GM21717 (cell line): ENCODE data around the gene MAIP1.

Source experiments
- ATAC-seq: cut with Tn5 transposase; IDR thresholded peaks from one replicate; pipeline ENCODE4 v1.9.1; 2021; ENCODE audit warnings: mild to moderate bottlenecking, moderate library complexity; ENCODE audit not compliant: unreplicated experiment

MAIP1 gene

DNA sequence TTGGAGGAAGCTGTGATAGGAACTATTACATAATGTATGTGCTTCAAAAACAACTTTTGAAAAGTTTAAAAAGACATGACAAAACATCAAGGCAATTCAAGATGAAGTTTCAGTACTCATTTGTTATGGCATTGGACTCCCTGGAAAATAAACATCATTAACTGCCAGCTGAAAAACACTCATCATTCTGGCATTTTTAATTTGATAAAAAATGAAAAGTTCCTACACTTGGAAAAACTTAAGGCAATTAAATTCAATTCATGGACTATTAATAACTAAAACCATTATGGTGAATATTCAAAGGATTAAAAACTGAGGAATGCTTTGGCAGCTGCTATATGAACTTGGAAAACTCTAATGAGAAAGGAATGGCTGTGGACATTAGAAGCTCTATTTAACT is 8.5 kb upstream of the MAIP1 start:
- no peak for ATAC-seq

- no peak for ATAC-seq
Measured at GRCh38 chr2:199950396-199950795, 5.0 kb upstream of the MAIP1 start.

GRCh38 chr2:199951023-199951422 is 4.4 kb upstream of the MAIP1 start:
- ATAC-seq: no peak

DNA sequence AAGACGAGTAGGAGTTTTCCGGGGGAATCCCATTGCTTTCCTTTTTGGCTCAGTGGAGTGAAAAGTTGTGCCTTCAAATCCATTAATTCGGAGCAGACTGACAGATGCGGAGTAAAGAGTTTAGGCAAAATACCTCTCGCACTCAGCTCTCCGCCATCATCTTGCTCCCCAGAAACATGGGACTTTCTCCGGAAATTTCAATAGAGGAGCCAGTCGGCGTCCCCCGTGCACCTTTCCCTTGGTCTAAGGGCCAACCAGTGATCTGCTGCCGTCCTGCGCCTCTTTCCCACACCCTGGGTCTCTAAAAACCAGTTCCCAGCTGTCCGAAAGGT is 409 bp upstream of the MAIP1 start:
- ATAC-seq: peak; percentile 51

GRCh38 chr2:199956062-199956380 is 639 bp downstream of the MAIP1 start:
- ATAC-seq: no peak

GRCh38 chr2:199958014-199958413 is 2.6 kb downstream of the MAIP1 start:
- ATAC-seq: no peak

DNA sequence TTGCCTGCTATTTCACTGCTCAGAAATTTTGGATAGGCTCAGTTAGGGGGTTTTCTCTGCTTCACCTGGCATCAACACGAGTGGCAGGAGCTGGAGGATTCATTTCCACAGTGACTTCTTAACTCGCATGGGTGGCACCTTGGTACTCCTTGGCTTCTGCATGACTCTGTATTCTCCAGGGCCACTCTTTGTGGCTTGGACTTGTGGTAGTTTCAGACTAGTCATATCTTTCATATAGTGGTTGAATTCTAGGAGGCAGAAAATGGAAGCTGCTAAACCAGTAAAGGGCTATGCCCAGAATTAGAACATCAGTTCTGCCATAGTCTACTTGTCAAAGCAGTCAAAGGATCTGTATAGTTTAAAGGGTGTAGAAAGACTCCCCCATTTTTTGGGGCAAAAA is 6.8 kb downstream of the MAIP1 start:
- ATAC-seq: no peak

- ATAC-seq: no peak
Measured at GRCh38 chr2:199966405-199966804, 11.0 kb downstream of the MAIP1 start.

DNA sequence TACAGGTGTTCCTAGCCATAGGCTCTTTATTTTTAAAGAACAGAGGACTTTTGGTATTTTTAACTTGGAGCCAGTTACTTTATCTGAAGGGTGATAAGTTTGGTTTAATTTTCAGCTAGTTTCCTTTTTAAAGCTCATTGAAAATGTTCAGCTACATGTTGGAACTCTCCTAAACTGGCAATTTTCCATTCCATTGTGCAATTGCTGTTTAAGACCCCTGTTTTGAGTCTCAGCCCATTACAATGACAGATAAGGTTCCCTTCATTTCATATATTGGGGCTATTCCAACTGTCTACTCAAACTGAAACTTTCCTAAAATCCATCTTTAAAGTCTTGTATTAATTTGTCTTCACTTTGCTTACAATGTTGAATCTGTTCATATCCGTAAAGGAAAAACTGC is 11.6 kb downstream of the MAIP1 start:
- no peak for ATAC-seq

DNA sequence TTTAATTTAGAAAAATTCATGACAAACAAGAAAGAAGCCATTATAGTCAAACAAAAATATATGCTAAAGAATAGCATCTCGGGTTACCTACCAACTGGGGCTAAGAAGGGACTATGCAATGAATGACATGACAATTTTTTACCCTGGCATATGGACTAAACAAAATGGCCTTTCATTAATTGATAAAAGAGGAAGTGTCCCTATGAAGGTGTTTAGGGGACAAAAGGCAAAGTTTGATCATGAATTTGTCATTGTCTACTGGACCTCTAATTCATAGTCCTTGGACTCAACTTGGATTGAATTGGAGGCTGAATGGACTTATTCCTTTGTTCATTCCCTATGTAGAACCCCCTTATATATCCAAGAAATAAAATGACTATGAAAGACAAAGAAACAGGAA is 12.7 kb downstream of the MAIP1 start:
- no peak for ATAC-seq

DNA sequence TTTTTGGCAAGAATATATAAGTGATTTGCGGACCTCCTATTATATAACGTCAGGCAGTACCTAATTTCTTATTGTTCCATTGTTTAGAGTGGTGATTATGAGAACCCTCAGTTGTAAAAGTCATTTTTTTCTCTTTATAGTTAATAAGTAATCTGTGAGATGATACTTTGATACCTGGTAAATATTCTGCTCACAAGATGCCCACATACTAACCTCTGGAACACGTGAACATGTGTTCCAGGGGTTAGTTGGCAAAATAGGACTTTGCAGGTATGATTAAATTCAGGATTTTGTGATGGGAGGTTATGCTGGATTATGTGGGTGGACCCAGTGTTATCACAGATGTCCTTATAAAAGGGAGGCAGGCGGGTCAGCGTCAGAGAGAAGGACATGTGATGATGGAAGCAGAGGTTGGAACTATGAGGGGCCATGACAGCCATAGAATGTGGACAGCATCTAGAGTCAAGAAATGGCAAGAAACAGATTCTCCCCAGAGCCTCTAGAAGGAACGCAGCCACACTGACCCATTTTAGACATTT is 16.8 kb downstream of the MAIP1 start:
- no peak for ATAC-seq

DNA sequence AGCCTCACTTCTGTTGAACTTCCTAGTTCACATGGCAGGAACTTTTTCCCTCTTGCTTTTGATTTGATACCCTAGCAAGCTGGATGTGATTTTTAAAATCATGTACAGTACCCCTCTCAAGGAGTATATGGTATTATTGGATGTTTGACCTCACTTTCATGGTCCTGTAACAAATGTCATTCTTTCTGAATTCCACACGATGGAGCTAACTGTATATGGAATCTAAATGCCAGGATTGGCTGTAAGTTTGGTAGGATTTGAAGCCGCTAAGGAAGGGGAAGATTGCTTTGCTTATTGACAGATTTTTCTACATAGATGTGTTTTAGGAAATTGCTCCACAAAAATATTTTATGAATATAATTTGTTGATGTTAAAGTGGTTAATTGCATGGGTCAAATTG is 18.3 kb downstream of the MAIP1 start:
- ATAC-seq: no peak

- ATAC-seq: no peak
Measured at GRCh38 chr2:199975273-199975895, 20.0 kb downstream of the MAIP1 start.

- peak; percentile 84 for ATAC-seq
Measured at GRCh38 chr2:199977984-199978415, 22.6 kb downstream of the MAIP1 start.

- no peak for ATAC-seq
Measured at GRCh38 chr2:199979398-199979797, 24.0 kb downstream of the MAIP1 start.

GRCh38 chr2:199979832-199980628 is 24.6 kb downstream of the MAIP1 start:
- peak; percentile 37 for ATAC-seq

GRCh38 chr2:199982126-199982843 is 26.9 kb downstream of the MAIP1 start:
- no peak for ATAC-seq

GRCh38 chr2:199983534-199983933 is 28.2 kb downstream of the MAIP1 start:
- no peak for ATAC-seq

DNA sequence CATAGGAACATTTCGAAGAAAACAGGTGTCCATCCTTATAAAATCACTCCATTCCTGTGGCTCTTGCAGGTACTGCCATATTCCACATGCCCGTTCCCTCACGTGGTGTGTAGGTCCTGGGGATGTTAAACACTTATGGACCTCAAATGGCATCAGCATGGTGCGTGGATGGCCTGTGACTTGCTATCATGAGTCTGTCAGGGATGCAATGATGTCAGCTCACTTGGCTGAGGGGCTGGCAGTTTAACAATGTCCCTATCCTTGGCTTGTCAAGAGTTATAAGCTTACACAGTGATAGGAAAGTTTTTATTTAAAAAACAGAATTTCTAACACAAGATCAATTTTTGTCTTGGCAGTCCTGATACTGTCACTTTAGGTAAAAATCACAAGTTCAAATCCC is 28.8 kb downstream of the MAIP1 start:
- no peak for ATAC-seq

DNA sequence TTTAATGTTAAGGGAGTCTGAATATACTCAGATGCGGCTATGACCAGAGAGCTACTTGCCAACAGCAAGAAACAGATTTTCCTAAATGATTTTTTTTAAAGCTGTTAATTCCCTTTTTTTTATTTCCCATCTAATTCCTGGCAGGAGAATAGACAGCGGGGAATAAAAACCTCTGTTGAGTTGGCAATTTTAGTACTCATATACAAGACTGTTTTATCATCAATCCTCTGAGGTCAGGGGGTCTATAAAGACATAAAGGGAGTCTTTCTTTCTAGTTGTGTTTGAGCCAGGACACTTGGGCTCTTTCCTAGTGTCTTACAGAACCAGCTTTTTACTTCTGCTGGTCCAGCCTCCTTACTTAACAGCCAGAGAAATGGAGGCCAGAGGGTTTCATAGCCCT is 29.4 kb downstream of the MAIP1 start:
- ATAC-seq: no peak

- ATAC-seq: peak; percentile 74
Measured at GRCh38 chr2:199985625-199986207, 30.3 kb downstream of the MAIP1 start.

- no peak for ATAC-seq
Measured at GRCh38 chr2:199987586-199987985, 32.2 kb downstream of the MAIP1 start.
